ENCODE data around the gene MBD3L3. TPM values are rescaled to one million over a fixed set of nuclear protein-coding genes. Genes with fewer than 3 reads are reported as not detected.

The MBD3L3 gene
- total and polyA plus RNA-seq, 9 of the 15 experiments (the other 6 are each of a cell fraction or from before 2014, with no cell fraction given), result not detected

DNA sequence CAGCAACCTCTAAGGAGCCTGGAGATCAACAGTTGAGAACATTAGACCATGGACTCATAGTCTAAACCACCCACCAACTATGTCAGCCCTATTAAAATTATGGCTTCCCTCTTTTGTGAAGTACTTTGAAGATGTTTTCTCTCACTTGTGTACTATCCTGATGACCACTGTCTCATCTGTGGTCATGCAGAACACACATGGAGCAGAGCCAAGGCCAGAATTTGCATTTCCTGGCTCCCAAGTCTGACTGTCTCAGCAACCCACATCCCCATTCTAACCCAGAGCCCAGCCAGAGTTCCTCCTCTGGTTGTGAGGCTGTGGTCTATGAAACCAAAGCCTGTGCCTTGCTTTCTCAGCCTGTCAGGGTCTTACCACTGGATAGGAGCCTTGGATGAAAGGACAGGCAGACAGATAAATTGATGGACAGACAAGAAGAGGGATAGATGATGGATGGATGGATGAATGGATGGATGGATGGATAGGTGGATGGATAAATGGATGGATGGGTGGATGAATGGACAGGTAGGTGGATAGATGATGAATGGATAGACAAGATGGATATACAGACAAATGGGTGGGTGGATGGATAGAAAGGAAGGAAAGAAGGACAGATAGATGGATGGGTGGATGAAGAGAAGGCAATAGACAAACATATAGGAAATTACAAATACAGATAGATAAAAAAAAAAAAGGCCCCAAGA, 46.4 kb upstream of the MBD3L3 start:
- FAIRE-seq (no peak), DNase-seq (ENCODE audit: extremely low read depth in 1 of 4, low spot score in 3 of 4) (no peak), ATAC-seq (no peak)
- no TSS peak for BruUV-seq (replicated peaks)
- ChIA-PET CTCF (ENCODE audit: low intra/inter-chr PET ratio) (no interaction called here), POLR2A (no interaction called here)
- Histone ChIP-seq H3K79me2 (ENCODE audit: control insufficient read depth, insufficient read depth, low read length) (no peaks in the 10 kb centered on the region), H3K9me3 (replicated peaks; ENCODE audit: control insufficient read depth, insufficient read depth, low read depth, low read length) (0 out of 2 replicates have a peak, but pooled peaks cover 2% of the 10 kb centered on the region), H3K9ac (ENCODE audit: insufficient read depth in 1 of 2, low read depth in 2 of 2, low read length in 2 of 2) (no peak overlapping the region), H3K27me3 (ENCODE audit: control insufficient read depth in 2 of 2, insufficient read depth in 2 of 2, low read length in 2 of 2) (peaks cover 2 to 15% of the 10 kb centered on the region in 2 experiments; a peak in 2 of 5 replicates), H3K36me3 (ENCODE audit: control insufficient read depth, insufficient read depth, low read length) (no peaks in the 10 kb centered on the region), H2AFZ (ENCODE audit: low read depth, low read length) (no peak overlapping the region), H3K9me1 (ENCODE audit: control insufficient read depth, insufficient read depth, low read length) (peaks cover 2% of the 10 kb centered on the region), H3K4me2 (ENCODE audit: insufficient read depth, low read length) (no peak overlapping the region), H3K27ac (ENCODE audit: extremely low read depth, low read depth, low read length) (no peak overlapping the region), H4K20me1 (replicated peaks; ENCODE audit: control insufficient read depth, insufficient read depth, low read length) (no peaks in the 10 kb centered on the region), H3K4me3 (no peak overlapping the region), H3K4me1 (replicated peaks in 1 of 2; ENCODE audit: control insufficient read depth in 2 of 2, insufficient read depth in 2 of 2, low read length in 2 of 2) (peaks cover 0 to 2% of the 10 kb centered on the region in 2 experiments; a peak in 1 of 5 replicates)
- intact Hi-C loops (cut with micrococcal nuclease), result no loop called here
- in situ Hi-C loops (cut with MboI), result loop anchor here (10.0 kb wide), 1 partner anchor 230 kb away; no protein-coding TSS in a partner anchor
- TF ChIP-seq, protein P1, sequence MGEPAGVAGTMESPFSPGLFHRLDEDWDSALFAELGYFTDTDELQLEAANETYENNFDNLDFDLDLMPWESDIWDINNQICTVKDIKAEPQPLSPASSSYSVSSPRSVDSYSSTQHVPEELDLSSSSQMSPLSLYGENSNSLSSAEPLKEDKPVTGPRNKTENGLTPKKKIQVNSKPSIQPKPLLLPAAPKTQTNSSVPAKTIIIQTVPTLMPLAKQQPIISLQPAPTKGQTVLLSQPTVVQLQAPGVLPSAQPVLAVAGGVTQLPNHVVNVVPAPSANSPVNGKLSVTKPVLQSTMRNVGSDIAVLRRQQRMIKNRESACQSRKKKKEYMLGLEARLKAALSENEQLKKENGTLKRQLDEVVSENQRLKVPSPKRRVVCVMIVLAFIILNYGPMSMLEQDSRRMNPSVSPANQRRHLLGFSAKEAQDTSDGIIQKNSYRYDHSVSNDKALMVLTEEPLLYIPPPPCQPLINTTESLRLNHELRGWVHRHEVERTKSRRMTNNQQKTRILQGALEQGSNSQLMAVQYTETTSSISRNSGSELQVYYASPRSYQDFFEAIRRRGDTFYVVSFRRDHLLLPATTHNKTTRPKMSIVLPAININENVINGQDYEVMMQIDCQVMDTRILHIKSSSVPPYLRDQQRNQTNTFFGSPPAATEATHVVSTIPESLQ (CRISPR knock-in tag; IDR thresholded peaks at IDR 0.05), result no peak
- TF ChIP-seq NONO (IDR thresholded peaks at IDR 0.05; ENCODE audit: low read depth in 2 of 2, low read length in 1 of 2) (no peak), ZMIZ1 (IDR thresholded peaks at IDR 0.05; ENCODE audit: low read depth in 2 of 2, low read length in 2 of 2) (no peak), ETV1 (tag; conservative IDR thresholded peaks at IDR 0.05; ENCODE audit: low read depth) (no peak), POLR3A (IDR thresholded peaks at IDR 0.05; ENCODE audit: borderline replicate concordance, extremely low read depth, insufficient read depth, insufficient read length) (no peak), YY1 (IDR thresholded peaks at IDR 0.05; ENCODE audit: borderline replicate concordance in 1 of 3, control insufficient read depth in 1 of 3, extremely low read depth in 1 of 3, insufficient read depth in 3 of 3, insufficient read length in 1 of 3, insufficient replicate concordance in 2 of 3, low read depth in 1 of 3, low read length in 2 of 3) (no peak), NCOA1 (IDR thresholded peaks at IDR 0.05; ENCODE audit: low read depth) (no peak), HMBOX1 (IDR thresholded peaks at IDR 0.05) (no peak), PHB2 (IDR thresholded peaks at IDR 0.05; ENCODE audit: low read depth) (no peak), SPI1 (IDR thresholded peaks at IDR 0.05; ENCODE audit: borderline replicate concordance, low read depth, low read length) (no peak), IRF2 (CRISPR knock-in tag; IDR thresholded peaks at IDR 0.05) (no peak), ZFX (CRISPR knock-in tag; IDR thresholded peaks at IDR 0.05) (no peak)
- TF ChIP-seq, protein P2, sequence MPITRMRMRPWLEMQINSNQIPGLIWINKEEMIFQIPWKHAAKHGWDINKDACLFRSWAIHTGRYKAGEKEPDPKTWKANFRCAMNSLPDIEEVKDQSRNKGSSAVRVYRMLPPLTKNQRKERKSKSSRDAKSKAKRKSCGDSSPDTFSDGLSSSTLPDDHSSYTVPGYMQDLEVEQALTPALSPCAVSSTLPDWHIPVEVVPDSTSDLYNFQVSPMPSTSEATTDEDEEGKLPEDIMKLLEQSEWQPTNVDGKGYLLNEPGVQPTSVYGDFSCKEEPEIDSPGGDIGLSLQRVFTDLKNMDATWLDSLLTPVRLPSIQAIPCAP (CRISPR knock-in tag; IDR thresholded peaks at IDR 0.05; ENCODE audit: borderline replicate concordance), result no peak

Data from K562 (cell line).